Endothelial cell of umbilical vein (primary cell): ENCODE results near the gene ZNF418. TPM values are rescaled to one million over a fixed set of nuclear protein-coding genes. Genes with fewer than 3 reads are reported as not detected.

Experiments used
- BruUV-seq: library from RNA; stranded (reverse); fragments of 400-500 nt; replicated peaks from 2 replicates; lab custom pipeline; 2021; lab: Mats Ljungman, UMichigan
- CTCF ChIA-PET: fragments of 300-600, 350-600 bp; sonication (Branson Sonifier 250); formaldehyde crosslinking; loops from one replicate; lab custom pipeline; 2021; ENCODE audit warnings: antibody characterized with exemption, inconsistent platforms; lab: Charles Lee
- POLR2A ChIA-PET: fragments of 300-600, 350-600 bp; sonication (Branson Sonifier 250); formaldehyde crosslinking; loops from one replicate; lab custom pipeline; 2021; ENCODE audit warnings: antibody characterized with exemption, inconsistent platforms; lab: Charles Lee
- DNase-seq: peaks from one replicate; pipeline ENCODE4 v3.0.0-alpha.2; 2011; ENCODE audit warnings: low read depth, low spot score
- FAIRE-seq: peaks from 2 replicates; lab custom pipeline; 2011; peaks lifted over from hg19 to GRCh38; lab: Jason Lieb, UNC
- H2AFZ ChIP-seq: 2 replicates; pipeline ENCODE4 v1.6.0; 2012; ENCODE audit warnings: low read depth, low read length, control low read depth, inconsistent platforms
- H3K27ac ChIP-seq: 2 replicates; pipeline ENCODE4 v1.5.1; 2011; ENCODE audit warnings: low read depth, mild to moderate bottlenecking, control low read depth, low read length, moderate library complexity; ENCODE audit not compliant: insufficient read depth
- H3K27me3 ChIP-seq, 2 experiments: 2 replicates each; pipeline versions ENCODE4 v1.6.0 to v1.6.1; 2011; ENCODE audit warnings: low read length in 2 of 2, mixed read lengths in 1 of 2; ENCODE audit not compliant: control insufficient read depth in 2 of 2, insufficient read depth in 2 of 2
- H3K36me3 ChIP-seq, 2 experiments: 2 replicates in 1 of 2; 3 replicates in 1 of 2; pipeline ENCODE4 v1.5.1; 2011; ENCODE audit warnings: low read length in 2 of 2, mild to moderate bottlenecking in 1 of 2, moderate library complexity in 1 of 2; ENCODE audit not compliant: control insufficient read depth in 2 of 2, insufficient read depth in 2 of 2; ENCODE audit errors: extremely low read depth in 1 of 2
- H3K4me1 ChIP-seq: 3 replicates; pipeline ENCODE4 v1.5.1; 2011; ENCODE audit warnings: mild to moderate bottlenecking, low read length; ENCODE audit not compliant: control insufficient read depth, insufficient read depth; ENCODE audit errors: extremely low read depth
- H3K4me2 ChIP-seq: 2 replicates; pipeline ENCODE4 v1.6.1; 2011; ENCODE audit warnings: low read length, control low read depth, mixed read lengths; ENCODE audit not compliant: insufficient read depth
- H3K4me3 ChIP-seq, 3 experiments: fragments of 200-600 bp in 1 of 3; sonication (generic), shearing (Covaris generic) in 1 of 3; replicated peaks in 1 of 3; 2 replicates each; pipeline ENCODE4 v1.5.1; 2011 to 2016; ENCODE audit warnings: control low read depth in 3 of 3, low read length in 3 of 3, mild to moderate bottlenecking in 2 of 3, inconsistent platforms in 1 of 3, low read depth in 1 of 3, moderate library complexity in 1 of 3; ENCODE audit not compliant: insufficient read depth in 1 of 3
- H3K79me2 ChIP-seq: 2 replicates; pipeline ENCODE4 v1.6.0; 2012; ENCODE audit warnings: low read length, inconsistent platforms; ENCODE audit not compliant: control insufficient read depth, insufficient read depth
- H3K9ac ChIP-seq: replicated peaks from 2 replicates; pipeline ENCODE3; 2011; ENCODE audit warnings: low read length, control low read depth; ENCODE audit not compliant: insufficient read depth; ENCODE audit errors: extremely low read depth
- H3K9me1 ChIP-seq: replicated peaks from 3 replicates; pipeline ENCODE4 v1.6.0; 2011; ENCODE audit warnings: mild to moderate bottlenecking, low read length; ENCODE audit not compliant: control insufficient read depth, insufficient read depth; ENCODE audit errors: extremely low read depth
- H3K9me3 ChIP-seq: replicated peaks from 2 replicates; pipeline ENCODE4 v1.5.1; 2012; ENCODE audit warnings: low read length, inconsistent platforms; ENCODE audit not compliant: control insufficient read depth, insufficient read depth
- H4K20me1 ChIP-seq: replicated peaks from 2 replicates; pipeline ENCODE3; 2011; ENCODE audit warnings: mild to moderate bottlenecking, low read length; ENCODE audit not compliant: control insufficient read depth, insufficient read depth; ENCODE audit errors: extremely low read depth
- CTCF ChIP-seq, 2 donors: IDR thresholded peaks; 1 replicate in 1 of 2; 2 replicates in 1 of 2; pipeline ENCODE4 v1.5.1; 2011; ENCODE audit warnings: low read length in 2 of 2, mild to moderate bottlenecking in 2 of 2, moderate library complexity in 2 of 2, control low read depth in 1 of 2, inconsistent platforms in 1 of 2, low read depth in 1 of 2; ENCODE audit not compliant: insufficient read depth in 1 of 2; ENCODE audit errors: extremely low read depth in 1 of 2
- EZH2 ChIP-seq: IDR thresholded peaks from 2 replicates; pipeline ENCODE4 v1.6.1; 2012; ENCODE audit warnings: borderline replicate concordance, low read depth, mild to moderate bottlenecking, moderate library complexity, low read length, inconsistent platforms; ENCODE audit not compliant: severe bottlenecking
- FOS ChIP-seq: IDR thresholded peaks from 2 replicates; pipeline ENCODE4 v1.6.1; 2011; ENCODE audit warnings: mild to moderate bottlenecking, low read length, moderate library complexity, borderline replicate concordance; ENCODE audit not compliant: insufficient read depth
- GATA2 ChIP-seq: IDR thresholded peaks from 2 replicates; pipeline ENCODE4 v1.7.0; 2011; ENCODE audit warnings: low read depth, mild to moderate bottlenecking, moderate library complexity, mixed read lengths, low read length; ENCODE audit not compliant: insufficient read length, insufficient read depth
- JUN ChIP-seq: IDR thresholded peaks from 2 replicates; pipeline ENCODE4 v1.6.1; 2011; ENCODE audit warnings: borderline replicate concordance, low read depth; ENCODE audit not compliant: insufficient read length, insufficient read depth
- MYC ChIP-seq: IDR thresholded peaks from one replicate; pipeline ENCODE4 v1.6.1; 2011; ENCODE audit warnings: mild to moderate bottlenecking, low read depth, low read length
- POLR2A ChIP-seq: IDR thresholded peaks from 2 replicates; pipeline ENCODE4 v1.6.1; 2012; ENCODE audit warnings: low read depth, mild to moderate bottlenecking, control low read depth, low read length
- POLR2AphosphoS5 ChIP-seq: IDR thresholded peaks from 2 replicates; pipeline ENCODE4 v1.6.1; 2012; ENCODE audit warnings: low read depth, mild to moderate bottlenecking, control low read depth, low read length, moderate library complexity; ENCODE audit not compliant: insufficient read depth
- dilution Hi-C: fragments of 300-500 bp; cut with MboI; formaldehyde crosslinking; loops from one replicate; pipeline ENCODE4 v1.15.0; 2019; ENCODE audit warnings: low sequenced_read_pairs; ENCODE audit not compliant: extremely low pct_ligation_motif_present
- intact Hi-C: fragments of 100-400 bp; cut with micrococcal nuclease; formaldehyde crosslinking; loops from one replicate; pipeline ENCODE4 v1.10.0; 2022
- polyA plus RNA-seq, 4 experiments: library from polyadenylated mRNA; depleted of rRNA in 3 of 4; stranded (reverse) in 3 of 4; unstranded in 1 of 4; fragments of >200 nt; gene quantifications; 2 replicates each; pipeline versions ENCODE4 v1.2.1 to v1.2.3, GENCODE V29; 2011 to 2012; ENCODE audit warnings: missing spikeins in 1 of 4
- total RNA-seq: library from RNA; stranded (reverse); gene quantifications from 2 replicates; pipeline ENCODE4 v1.2.3, GENCODE V29; 2021
- TF ChIP-seq, protein P1 (sequence below): IDR thresholded peaks from 2 replicates; pipeline ENCODE4 v1.6.1; 2011; ENCODE audit not compliant: insufficient read depth, insufficient read length

ZNF418 gene
- total and polyA plus RNA-seq, 2 donors (not counting 3 experiments of a cell fraction or from before 2014, with no cell fraction given) = 1.7 to 5.4 TPM

- BruUV-seq = no TSS peak
- no peaks in the 10 kb centered on the region for H4K20me1 ChIP-seq
- dilution Hi-C loops = no loop called here
- H2AFZ ChIP-seq = no peak overlapping the region
- no peaks in the 10 kb centered on the region for H3K36me3 ChIP-seq
- intact Hi-C loops = no loop called here
- no peak for DNase-seq
- no peaks in the 10 kb centered on the region for H3K9me1 ChIP-seq
- H3K4me1 ChIP-seq = no peaks in the 10 kb centered on the region
- ChIA-PET POLR2A (no interaction called here), CTCF (no interaction called here)
- TF ChIP-seq EZH2 = no peak
- no peak for TF ChIP-seq FOS
- TF ChIP-seq CTCF (IDR thresholded peaks at IDR 0.05; ENCODE audit: extremely low read depth in 1 of 2, insufficient read depth in 1 of 2, low read depth in 1 of 2, low read length in 2 of 2) = no peak
- TF ChIP-seq POLR2AphosphoS5 = no peak
- no peak for TF ChIP-seq JUN
- TF ChIP-seq MYC = no peak
- TF ChIP-seq, protein P1, sequence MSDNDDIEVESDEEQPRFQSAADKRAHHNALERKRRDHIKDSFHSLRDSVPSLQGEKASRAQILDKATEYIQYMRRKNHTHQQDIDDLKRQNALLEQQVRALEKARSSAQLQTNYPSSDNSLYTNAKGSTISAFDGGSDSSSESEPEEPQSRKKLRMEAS = no peak
- TF ChIP-seq POLR2A = no peak
- TF ChIP-seq GATA2 = no peak
- H3K9ac ChIP-seq = no peak overlapping the region
- FAIRE-seq = no peak
- H3K4me2 ChIP-seq = no peak overlapping the region
- no peak overlapping the region for H3K4me3 ChIP-seq
- no peaks in the 10 kb centered on the region for H3K79me2 ChIP-seq
- no peaks in the 10 kb centered on the region for H3K27me3 ChIP-seq
- H3K27ac ChIP-seq = no peak overlapping the region
- H3K9me3 ChIP-seq = peaks cover 2% of the 10 kb centered on the region
These were observed 26.6 kb upstream of the ZNF418 start for GRCh38 chr19:57961785-57962184.
